Measurements from ENCODE around the gene SCD5. TPM values are rescaled to one million over a fixed set of nuclear protein-coding genes. Genes with fewer than 3 reads are reported as not detected.

Gene SCD5
- total and polyA plus RNA-seq, 9 of the 15 experiments (the other 6 are each of a cell fraction or from before 2014, with no cell fraction given): 0.01 to 0.20 (median 0.03) TPM; not detected in 5

DNA sequence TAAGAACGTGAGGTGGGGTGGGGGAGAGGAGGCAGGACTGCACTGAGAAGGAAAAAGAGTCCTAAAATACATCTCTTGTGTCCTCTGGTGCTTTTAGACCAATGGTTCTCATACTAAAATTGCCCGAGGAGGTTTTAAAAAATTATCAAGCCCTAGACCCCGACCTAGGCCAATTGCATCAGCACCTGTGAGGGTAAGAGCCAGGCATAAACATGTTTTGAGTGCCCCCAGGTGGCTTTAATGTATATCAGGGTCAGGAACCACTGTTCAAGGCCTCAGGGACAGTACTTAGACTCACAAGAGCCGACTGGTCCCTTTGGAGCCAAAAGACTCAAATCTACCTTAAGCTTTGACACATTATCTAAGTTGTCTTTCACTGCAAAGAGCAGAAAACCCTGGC is 199.3 kb downstream of the SCD5 start (continued):
- TF ChIP-seq, protein P1, sequence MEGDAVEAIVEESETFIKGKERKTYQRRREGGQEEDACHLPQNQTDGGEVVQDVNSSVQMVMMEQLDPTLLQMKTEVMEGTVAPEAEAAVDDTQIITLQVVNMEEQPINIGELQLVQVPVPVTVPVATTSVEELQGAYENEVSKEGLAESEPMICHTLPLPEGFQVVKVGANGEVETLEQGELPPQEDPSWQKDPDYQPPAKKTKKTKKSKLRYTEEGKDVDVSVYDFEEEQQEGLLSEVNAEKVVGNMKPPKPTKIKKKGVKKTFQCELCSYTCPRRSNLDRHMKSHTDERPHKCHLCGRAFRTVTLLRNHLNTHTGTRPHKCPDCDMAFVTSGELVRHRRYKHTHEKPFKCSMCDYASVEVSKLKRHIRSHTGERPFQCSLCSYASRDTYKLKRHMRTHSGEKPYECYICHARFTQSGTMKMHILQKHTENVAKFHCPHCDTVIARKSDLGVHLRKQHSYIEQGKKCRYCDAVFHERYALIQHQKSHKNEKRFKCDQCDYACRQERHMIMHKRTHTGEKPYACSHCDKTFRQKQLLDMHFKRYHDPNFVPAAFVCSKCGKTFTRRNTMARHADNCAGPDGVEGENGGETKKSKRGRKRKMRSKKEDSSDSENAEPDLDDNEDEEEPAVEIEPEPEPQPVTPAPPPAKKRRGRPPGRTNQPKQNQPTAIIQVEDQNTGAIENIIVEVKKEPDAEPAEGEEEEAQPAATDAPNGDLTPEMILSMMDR (IDR thresholded peaks at IDR 0.05 in 2 of 3, conservative IDR thresholded peaks at IDR 0.05 in 1 of 3; ENCODE audit: insufficient read depth in 2 of 3, low read depth in 1 of 3, low read length in 3 of 3): peak; percentile 17 to 37 (median 32); a peak in 4 of 6 replicates

DNA sequence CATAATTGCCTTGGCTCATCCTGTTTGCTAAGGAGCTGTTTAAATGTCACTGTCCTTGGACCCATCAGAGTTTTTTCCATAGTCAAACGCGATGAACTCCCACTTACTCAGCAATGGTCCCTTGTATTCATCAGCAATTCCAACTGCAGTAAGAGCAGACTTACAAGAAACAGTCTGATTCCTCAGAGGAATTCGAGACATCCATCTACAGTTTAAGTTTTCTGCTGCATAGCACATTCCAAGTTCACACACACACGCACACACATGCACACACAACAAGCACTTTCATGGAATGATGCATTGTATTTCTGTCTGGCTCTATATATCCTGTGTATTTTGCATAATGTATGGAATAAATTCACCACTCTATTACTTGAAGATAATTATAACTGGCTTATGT is 204.1 kb downstream of the SCD5 start:
- no peaks in the 10 kb centered on the region for H4K20me1 ChIP-seq (replicated peaks; ENCODE audit: control insufficient read depth, insufficient read depth, low read length)
- H2AFZ ChIP-seq (ENCODE audit: low read depth, low read length): no peak overlapping the region
- H3K4me2 ChIP-seq (ENCODE audit: insufficient read depth, low read length): no peak overlapping the region
- no peak overlapping the region for H3K27ac ChIP-seq (ENCODE audit: extremely low read depth, low read depth, low read length)
- intact Hi-C loops (cut with micrococcal nuclease) (no loop called here), in situ Hi-C loops (cut with MboI) (no loop called here)
- DNase-seq (ENCODE audit: extremely low read depth in 1 of 4, low spot score in 3 of 4) (no peak), FAIRE-seq (no peak), ATAC-seq (no peak)
- CTCF ChIA-PET (ENCODE audit: low intra/inter-chr PET ratio): no interaction called here
- no peaks in the 10 kb centered on the region for H3K9me3 ChIP-seq (replicated peaks; ENCODE audit: control insufficient read depth, insufficient read depth, low read depth, low read length)
- no peaks in the 10 kb centered on the region for H3K9me1 ChIP-seq (ENCODE audit: control insufficient read depth, insufficient read depth, low read length)
- POLR2A ChIA-PET: no interaction called here
- H3K4me1 ChIP-seq (replicated peaks in 1 of 2; ENCODE audit: control insufficient read depth in 2 of 2, insufficient read depth in 2 of 2, low read length in 2 of 2): no peaks in the 10 kb centered on the region
- H3K79me2 ChIP-seq (ENCODE audit: control insufficient read depth, insufficient read depth, low read length): no peaks in the 10 kb centered on the region
- no peak overlapping the region for H3K9ac ChIP-seq (ENCODE audit: insufficient read depth in 1 of 2, low read depth in 2 of 2, low read length in 2 of 2)
- BruUV-seq (replicated peaks): no TSS peak
- WGBS (ENCODE audit: insufficient coverage, low coverage, missing lambda C conversion rate): 0% methylated on average over 4 of the region's 4 CpGs
- H3K4me3 ChIP-seq: no peak overlapping the region
- H3K27me3 ChIP-seq (ENCODE audit: control insufficient read depth in 2 of 2, insufficient read depth in 2 of 2, low read length in 2 of 2): peaks cover 0 to 5% of the 10 kb centered on the region in 2 experiments; a peak in 1 of 5 replicates
- no peaks in the 10 kb centered on the region for H3K36me3 ChIP-seq (ENCODE audit: control insufficient read depth, insufficient read depth, low read length)
- TF ChIP-seq ZNF174 (CRISPR knock-in tag; IDR thresholded peaks at IDR 0.05): no peak
- no peak for TF ChIP-seq CHCHD3 (CRISPR knock-in tag; IDR thresholded peaks at IDR 0.05)
- TF ChIP-seq E2F3 (CRISPR knock-in tag; IDR thresholded peaks at IDR 0.05): no peak
- TF ChIP-seq FUS (optimal IDR thresholded peaks at IDR 0.05; ENCODE audit: low read depth, low read length): no peak
- TF ChIP-seq ZNF24 (IDR thresholded peaks at IDR 0.05): no peak
- no peak for TF ChIP-seq POLR3A (IDR thresholded peaks at IDR 0.05; ENCODE audit: borderline replicate concordance, extremely low read depth, insufficient read depth, insufficient read length)
- no peak for TF ChIP-seq ZNF124 (CRISPR knock-in tag; IDR thresholded peaks at IDR 0.05)
- TF ChIP-seq, protein P2, sequence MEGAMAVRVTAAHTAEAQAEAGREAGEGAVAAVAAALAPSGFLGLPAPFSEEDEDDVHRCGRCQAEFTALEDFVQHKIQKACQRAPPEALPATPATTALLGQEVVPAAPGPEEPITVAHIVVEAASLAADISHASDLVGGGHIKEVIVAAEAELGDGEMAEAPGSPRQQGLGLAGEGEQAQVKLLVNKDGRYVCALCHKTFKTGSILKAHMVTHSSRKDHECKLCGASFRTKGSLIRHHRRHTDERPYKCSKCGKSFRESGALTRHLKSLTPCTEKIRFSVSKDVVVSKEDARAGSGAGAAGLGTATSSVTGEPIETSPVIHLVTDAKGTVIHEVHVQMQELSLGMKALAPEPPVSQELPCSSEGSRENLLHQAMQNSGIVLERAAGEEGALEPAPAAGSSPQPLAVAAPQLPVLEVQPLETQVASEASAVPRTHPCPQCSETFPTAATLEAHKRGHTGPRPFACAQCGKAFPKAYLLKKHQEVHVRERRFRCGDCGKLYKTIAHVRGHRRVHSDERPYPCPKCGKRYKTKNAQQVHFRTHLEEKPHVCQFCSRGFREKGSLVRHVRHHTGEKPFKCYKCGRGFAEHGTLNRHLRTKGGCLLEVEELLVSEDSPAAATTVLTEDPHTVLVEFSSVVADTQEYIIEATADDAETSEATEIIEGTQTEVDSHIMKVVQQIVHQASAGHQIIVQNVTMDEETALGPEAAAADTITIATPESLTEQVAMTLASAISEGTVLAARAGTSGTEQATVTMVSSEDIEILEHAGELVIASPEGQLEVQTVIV (CRISPR knock-in tag; IDR thresholded peaks at IDR 0.05; ENCODE audit: borderline replicate concordance): no peak
- TF ChIP-seq KDM2B (CRISPR knock-in tag; IDR thresholded peaks at IDR 0.05): no peak
- TF ChIP-seq NR4A1 (CRISPR knock-in tag; IDR thresholded peaks at IDR 0.05): no peak
- no peak for TF ChIP-seq NR4A1 (tag; IDR thresholded peaks at IDR 0.05)
- TF ChIP-seq ZNF354B (CRISPR knock-in tag; IDR thresholded peaks at IDR 0.05): no peak
- TF ChIP-seq, protein P3, sequence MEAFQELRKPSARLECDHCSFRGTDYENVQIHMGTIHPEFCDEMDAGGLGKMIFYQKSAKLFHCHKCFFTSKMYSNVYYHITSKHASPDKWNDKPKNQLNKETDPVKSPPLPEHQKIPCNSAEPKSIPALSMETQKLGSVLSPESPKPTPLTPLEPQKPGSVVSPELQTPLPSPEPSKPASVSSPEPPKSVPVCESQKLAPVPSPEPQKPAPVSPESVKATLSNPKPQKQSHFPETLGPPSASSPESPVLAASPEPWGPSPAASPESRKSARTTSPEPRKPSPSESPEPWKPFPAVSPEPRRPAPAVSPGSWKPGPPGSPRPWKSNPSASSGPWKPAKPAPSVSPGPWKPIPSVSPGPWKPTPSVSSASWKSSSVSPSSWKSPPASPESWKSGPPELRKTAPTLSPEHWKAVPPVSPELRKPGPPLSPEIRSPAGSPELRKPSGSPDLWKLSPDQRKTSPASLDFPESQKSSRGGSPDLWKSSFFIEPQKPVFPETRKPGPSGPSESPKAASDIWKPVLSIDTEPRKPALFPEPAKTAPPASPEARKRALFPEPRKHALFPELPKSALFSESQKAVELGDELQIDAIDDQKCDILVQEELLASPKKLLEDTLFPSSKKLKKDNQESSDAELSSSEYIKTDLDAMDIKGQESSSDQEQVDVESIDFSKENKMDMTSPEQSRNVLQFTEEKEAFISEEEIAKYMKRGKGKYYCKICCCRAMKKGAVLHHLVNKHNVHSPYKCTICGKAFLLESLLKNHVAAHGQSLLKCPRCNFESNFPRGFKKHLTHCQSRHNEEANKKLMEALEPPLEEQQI (IDR thresholded peaks at IDR 0.05): no peak
- TF ChIP-seq ETV6 (IDR thresholded peaks at IDR 0.05; ENCODE audit: borderline replicate concordance in 1 of 2, low read depth in 2 of 2, low read length in 1 of 2): no peak
- no peak for TF ChIP-seq ETV6 (CRISPR knock-in tag; IDR thresholded peaks at IDR 0.05; ENCODE audit: borderline replicate concordance)
